Ascending aorta (tissue), 2 donors: Measurements from ENCODE around the gene GPRASP1. TPM values are rescaled to one million over a fixed set of nuclear protein-coding genes. Genes with fewer than 3 reads are reported as not detected.

Source experiments
- DNase-seq, 2 donors: peaks; one replicate each; pipeline ENCODE4 v3.0.0-alpha.2; 2019; ENCODE audit warnings: low spot score in 2 of 2
- H3K27ac ChIP-seq, 2 donors: fragments of 200-600 bp; sonication (generic); one replicate each; pipeline ENCODE4 v1.5.1; 2016 to 2017; ENCODE audit warnings: mild to moderate bottlenecking in 1 of 2
- H3K27me3 ChIP-seq: fragments of 200-600 bp; sonication (generic); one replicate; pipeline ENCODE4 v1.5.1; 2017
- H3K36me3 ChIP-seq, 2 donors: fragments of 200-600 bp; sonication (generic); one replicate each; pipeline ENCODE4 v1.5.1; 2016
- H3K4me1 ChIP-seq, 2 donors: fragments of 200-600 bp; sonication (generic); one replicate each; pipeline ENCODE4 v1.5.1; 2016 to 2017; ENCODE audit warnings: mild to moderate bottlenecking in 1 of 2
- H3K4me3 ChIP-seq, 2 donors: fragments of 200-600 bp; sonication (generic); one replicate each; pipeline ENCODE4 v1.5.1; 2016 to 2017; ENCODE audit warnings: mild to moderate bottlenecking in 1 of 2
- H3K9me3 ChIP-seq, 2 donors: fragments of 200-600 bp; sonication (generic); one replicate each; pipeline ENCODE4 v1.5.1; 2016
- CTCF ChIP-seq, 3 experiments: fragments of 200-600 bp in 2 of 3; fragments of 450-650 bp in 1 of 3; sonication (generic) in 2 of 3; IDR thresholded peaks; one replicate each; pipeline ENCODE4 v1.5.1; 2016 to 2019; ENCODE audit warnings: antibody characterized with exemption in 3 of 3, mild to moderate bottlenecking in 1 of 3, moderate library complexity in 1 of 3
- intact Hi-C: fragments of 100-400 bp; cut with DNase I; formaldehyde crosslinking; loops from one replicate; pipeline ENCODE4 v1.15.1; 2023
- total RNA-seq: library from RNA; depleted of rRNA; stranded (reverse); fragments of >200 nt; gene quantifications from one replicate; pipeline ENCODE4 v1.1.0, GENCODE V29; 2016

Gene GPRASP1
- total RNA-seq, 1 donor from 2014 or later: 0.85 TPM

DNA sequence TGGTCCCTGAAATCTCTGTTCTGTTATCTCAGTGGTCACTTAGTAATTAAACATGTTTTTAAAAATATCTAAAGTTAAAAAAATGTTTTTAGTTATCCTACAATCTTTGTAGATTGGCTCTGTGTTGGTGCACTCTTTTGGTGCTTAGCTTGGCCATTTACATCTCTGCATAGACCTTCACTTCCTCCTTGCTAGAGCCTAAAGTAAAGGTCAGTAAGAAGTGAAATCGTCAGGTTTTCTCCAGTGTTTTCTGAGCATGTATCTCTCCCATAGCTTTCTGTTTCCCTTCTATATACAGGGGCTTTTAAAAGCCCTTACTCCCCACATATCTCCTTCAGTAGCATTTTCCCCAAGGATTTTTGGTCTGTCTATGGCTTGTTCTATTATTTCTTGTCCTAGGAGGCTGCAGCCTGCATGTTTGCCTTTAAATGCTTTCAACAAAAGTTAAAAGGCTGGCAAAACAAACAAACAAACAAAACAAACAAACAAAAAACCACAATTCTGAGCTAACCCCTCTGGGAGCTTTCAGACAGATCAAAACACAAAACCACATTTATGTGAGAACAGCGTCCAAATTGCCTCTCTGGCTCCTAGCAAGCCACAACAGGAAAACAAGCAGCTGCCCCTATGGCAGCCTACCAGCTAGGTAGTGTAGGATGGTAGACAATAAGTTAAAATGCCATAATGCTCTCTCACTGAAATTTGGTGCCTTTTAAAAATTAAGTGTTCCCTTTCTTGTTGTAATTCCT is 33.7 kb downstream of the GPRASP1 start:
- H3K27me3 ChIP-seq: no peaks in the 10 kb centered on the region
- H3K36me3 ChIP-seq: no peaks in the 10 kb centered on the region
- H3K4me1 ChIP-seq: no peaks in the 10 kb centered on the region
- no peak overlapping the region for H3K27ac ChIP-seq
- H3K9me3 ChIP-seq: peaks cover 13 to 35% of the 10 kb centered on the region in 2 donors
- TF ChIP-seq CTCF (IDR thresholded peaks at IDR 0.05): no peak
- no peak for DNase-seq
- intact Hi-C loops: no loop called here
- no peak overlapping the region for H3K4me3 ChIP-seq

DNA sequence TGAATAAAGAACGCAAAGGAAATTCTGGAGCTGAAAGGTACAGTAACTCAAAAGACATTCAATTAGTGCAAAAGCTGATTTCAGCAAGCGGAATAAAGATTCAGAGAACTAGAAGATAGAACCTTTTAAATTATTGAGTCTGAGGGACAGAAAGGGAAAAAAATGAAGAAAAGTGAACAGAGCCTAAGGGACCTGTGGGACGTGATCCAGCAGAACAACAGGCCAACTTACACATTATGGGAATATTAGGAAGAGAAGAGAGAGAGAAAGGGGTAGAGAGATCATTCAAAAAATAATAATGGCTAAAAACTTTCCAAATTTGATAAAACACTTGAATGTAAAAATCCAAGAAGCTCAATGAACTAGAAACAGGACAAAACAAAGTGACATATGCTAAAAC is 43.5 kb downstream of the GPRASP1 start:
- DNase-seq: no peak
- H3K4me1 ChIP-seq: no peaks in the 10 kb centered on the region
- intact Hi-C loops: no loop called here
- H3K9me3 ChIP-seq: peaks cover 0 to 8% of the 10 kb centered on the region in 2 donors
- TF ChIP-seq CTCF (IDR thresholded peaks at IDR 0.05): no peak
- no peak overlapping the region for H3K27ac ChIP-seq
- H3K27me3 ChIP-seq: no peaks in the 10 kb centered on the region
- H3K4me3 ChIP-seq: no peak overlapping the region
- H3K36me3 ChIP-seq: no peaks in the 10 kb centered on the region

- H3K4me1 ChIP-seq: no peaks in the 10 kb centered on the region
- no peak overlapping the region for H3K27ac ChIP-seq
- no peak overlapping the region for H3K4me3 ChIP-seq
- intact Hi-C loops: no loop called here
- no peaks in the 10 kb centered on the region for H3K36me3 ChIP-seq
- peaks cover 0 to 8% of the 10 kb centered on the region in 2 donors for H3K9me3 ChIP-seq
- no peaks in the 10 kb centered on the region for H3K27me3 ChIP-seq
- no peak for TF ChIP-seq CTCF (IDR thresholded peaks at IDR 0.05)
- DNase-seq: no peak
Observed at GRCh38 chrX:102696306-102696705, 45.0 kb downstream of the GPRASP1 start.

- no peak for DNase-seq
- TF ChIP-seq CTCF (IDR thresholded peaks at IDR 0.05): no peak
- no peaks in the 10 kb centered on the region for H3K27me3 ChIP-seq
Observed at GRCh38 chrX:102697494-102697893, 46.2 kb downstream of the GPRASP1 start.

More at GRCh38 chrX:102697494-102697893, 46.2 kb downstream of the GPRASP1 start:
- H3K4me1 ChIP-seq: no peaks in the 10 kb centered on the region
- H3K9me3 ChIP-seq: no peaks in the 10 kb centered on the region
- H3K27ac ChIP-seq: no peak overlapping the region
- intact Hi-C loops: no loop called here
- no peaks in the 10 kb centered on the region for H3K36me3 ChIP-seq
- no peak overlapping the region for H3K4me3 ChIP-seq

Other genes with a start within 250 kb of the GPRASP1 start
- gene NXF2B, start 211.5 kb upstream of the GPRASP1 start, total RNA-seq: not detected
- not detected for gene TCP11X2, start 179.7 kb upstream of the GPRASP1 start, total RNA-seq
- gene TMSB15A, start 134.7 kb upstream of the GPRASP1 start, total RNA-seq: not detected
- gene ARMCX5, start 52.0 kb upstream of the GPRASP1 start, total RNA-seq: 3.6 TPM
- 8.7 TPM for gene GPRASP2, start 61.0 kb downstream of the GPRASP1 start, total RNA-seq
- 1.7 TPM for gene GPRASP3, start 69.3 kb downstream of the GPRASP1 start, total RNA-seq